Measurements from ENCODE around the gene RAVER2. TPM values are rescaled to one million over a fixed set of nuclear protein-coding genes. Genes with fewer than 3 reads are reported as not detected.
A peak's percentile ranks its signal among the peaks of the same experiment; 100 is the strongest.

The RAVER2 gene
- total RNA-seq, 1 experiment from 2014 or later, result 13.3 TPM

DNA sequence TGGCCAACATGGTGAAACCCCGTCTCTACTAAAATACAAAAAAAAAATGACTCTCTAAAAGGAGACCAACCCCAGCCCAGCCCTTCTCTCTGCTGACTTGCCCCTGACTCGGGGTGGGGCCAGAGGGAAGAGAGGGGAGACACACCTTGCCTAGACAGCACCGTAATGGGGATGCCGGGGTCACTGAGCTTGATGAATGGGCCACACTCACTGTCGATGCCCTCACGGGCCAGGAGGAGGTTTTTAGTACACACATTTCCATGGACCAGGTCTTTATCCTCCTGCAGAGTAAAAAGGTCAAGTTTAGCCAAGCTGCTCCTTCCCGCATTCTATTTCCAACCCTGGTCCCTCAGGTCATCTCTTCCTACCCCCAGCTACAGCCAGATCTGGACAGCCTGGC, 99.7 kb downstream of the RAVER2 start:
- Histone ChIP-seq H3T11ph (ENCODE audit: low read length) (no peak overlapping the region), H3K4me1 (ENCODE audit: insufficient read depth, low read length) (no peaks in the 10 kb centered on the region)
- H3K27me3 Mint-ChIP-seq (ENCODE audit: low read depth), result no peaks in the 10 kb centered on the region

More for the DNA sequence above, 99.7 kb downstream of the RAVER2 start:
- WGBS (ENCODE audit: extremely low coverage, insufficient read length, low lambda C conversion rate), result no CpG with 5 or more reads among the region's 7 CpGs
- no peak overlapping the region for H3K27ac ChIP-seq (ENCODE audit: insufficient read length, low read depth, low read length)
- H4K5ac ChIP-seq (ENCODE audit: insufficient read length, low read depth, low read length), result no peak overlapping the region
- DNase-seq, result no peak
- H3K14ac ChIP-seq (ENCODE audit: insufficient read depth, low read length), result no peak overlapping the region; the same call in 1 of the 2 replicates
- Mint-ChIP-seq H3K27ac (0 out of 7 replicates have a peak overlapping the region, but pooled peaks of 1 of the 3 experiments have one; percentile 57), H3K36me3 (ENCODE audit: insufficient read depth in 1 of 3, low read depth in 3 of 3) (peaks cover 4 to 20% (median 11%) of the 10 kb centered on the region in 3 experiments; a peak in 4 of 7 replicates), H3K4me3 (no peak overlapping the region), H3K9me3 (no peaks in the 10 kb centered on the region), H3K4me1 (peaks cover 4 to 5% of the 10 kb centered on the region in 2 experiments; a peak in 2 of 4 replicates)
- no peak overlapping the region for H2BK12ac ChIP-seq (ENCODE audit: insufficient read length, low read depth, low read length)
- no peak overlapping the region for H3K4ac ChIP-seq (ENCODE audit: low read depth, low read length)
- TF ChIP-seq CTCF (conservative IDR thresholded peaks at IDR 0.05), result no peak
- H2BK15ac ChIP-seq (ENCODE audit: low read depth, low read length), result no peak overlapping the region
- H3K23me2 ChIP-seq (ENCODE audit: insufficient read length, low read depth, low read length, poor library complexity, severe bottlenecking), result no peaks in the 10 kb centered on the region
- no peak overlapping the region for H2BK5ac ChIP-seq (ENCODE audit: insufficient read length, low read length)
- no peak overlapping the region for H2AK5ac ChIP-seq (ENCODE audit: insufficient read length, low read length)
- H3K27me3 ChIP-seq (ENCODE audit: insufficient read depth, low read length), result no peaks in the 10 kb centered on the region
- H3K9me3 ChIP-seq (ENCODE audit: control insufficient read depth, low read depth, low read length), result no peaks in the 10 kb centered on the region
- no peak overlapping the region for H3K18ac ChIP-seq (ENCODE audit: insufficient read length, low read depth, low read length)
- no peaks in the 10 kb centered on the region for H4K20me1 ChIP-seq (ENCODE audit: control insufficient read depth, insufficient read depth, insufficient read length)
- no peak overlapping the region for H2BK120ac ChIP-seq (ENCODE audit: low read depth, low read length, poor library complexity, severe bottlenecking)
- H4K8ac ChIP-seq (replicated peaks; ENCODE audit: insufficient read length, low read depth, low read length), result no peak overlapping the region
- H2BK20ac ChIP-seq (ENCODE audit: low read depth, low read length, poor library complexity, severe bottlenecking), result no peak overlapping the region
- H2AFZ ChIP-seq (ENCODE audit: low read length), result no peak overlapping the region
- no peak overlapping the region for H3K23ac ChIP-seq (ENCODE audit: insufficient read length, low read depth, low read length)
- no peak overlapping the region for H3K9ac ChIP-seq (ENCODE audit: extremely low read depth, insufficient read length, low read length)
- H3K79me1 ChIP-seq (ENCODE audit: insufficient read depth, low read depth, low read length, poor library complexity, severe bottlenecking), result no peaks in the 10 kb centered on the region
- no peaks in the 10 kb centered on the region for H3K79me2 ChIP-seq (ENCODE audit: insufficient read depth, low read length)
- no peak overlapping the region for H3K56ac ChIP-seq (ENCODE audit: insufficient read length, low read depth, low read length)
- no peak overlapping the region for H3K4me2 ChIP-seq (ENCODE audit: insufficient read depth, insufficient read length, low read length)
- no peak overlapping the region for H4K91ac ChIP-seq (ENCODE audit: insufficient read length, low read depth, low read length)

Measured in H9 (cell line).